Epithelial cell of proximal tubule (primary cell): ENCODE data around the gene REM2. TPM values are rescaled to one million over a fixed set of nuclear protein-coding genes. Genes with fewer than 3 reads are reported as not detected.
"Not testable (repeated sequence)": the region's sequence is repeated elsewhere in the genome, so short reads cannot be mapped to it uniquely, and the experiment has no call there.

ENCODE experiments used
- DNase-seq: peaks from one replicate; pipeline ENCODE4 v3.0.0-alpha.2; 2011; ENCODE audit warnings: low read depth
- H3K4me3 ChIP-seq: 2 replicates; pipeline ENCODE4 v1.5.1; 2011; ENCODE audit warnings: low read depth, mild to moderate bottlenecking, low read length
- total RNA-seq: library from RNA; depleted of rRNA; stranded (reverse); fragments of >200 nt; gene quantifications from 2 replicates; pipeline ENCODE4 v1.2.3, GENCODE V29; 2015
- TF ChIP-seq, protein P1 (sequence below): conservative IDR thresholded peaks from 2 replicates; pipeline ENCODE4 v1.5.1; 2012; ENCODE audit warnings: low read depth, mild to moderate bottlenecking, low read length

The REM2 gene
- total RNA-seq, 1 donor from 2014 or later = 0.17 TPM

DNA sequence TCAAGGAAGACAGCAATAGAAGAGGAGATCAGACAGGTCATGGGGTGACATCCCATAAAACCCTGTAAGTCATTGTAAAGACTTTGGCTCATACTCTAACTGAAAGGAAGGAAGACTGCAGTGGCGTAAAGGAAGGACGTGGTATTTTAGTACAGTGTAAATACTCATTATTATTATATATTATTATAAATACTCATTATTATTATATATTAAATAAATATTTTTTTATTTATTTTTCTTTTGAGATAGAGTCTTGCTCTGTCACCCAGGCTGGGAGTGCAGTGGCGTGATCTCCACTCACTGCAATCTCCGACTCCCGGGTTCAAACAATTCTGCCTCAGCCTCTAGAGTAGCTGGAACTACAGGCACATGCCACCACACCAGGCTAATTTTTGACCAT lies 26.6 kb upstream of the REM2 start:
- TF ChIP-seq, protein P1, sequence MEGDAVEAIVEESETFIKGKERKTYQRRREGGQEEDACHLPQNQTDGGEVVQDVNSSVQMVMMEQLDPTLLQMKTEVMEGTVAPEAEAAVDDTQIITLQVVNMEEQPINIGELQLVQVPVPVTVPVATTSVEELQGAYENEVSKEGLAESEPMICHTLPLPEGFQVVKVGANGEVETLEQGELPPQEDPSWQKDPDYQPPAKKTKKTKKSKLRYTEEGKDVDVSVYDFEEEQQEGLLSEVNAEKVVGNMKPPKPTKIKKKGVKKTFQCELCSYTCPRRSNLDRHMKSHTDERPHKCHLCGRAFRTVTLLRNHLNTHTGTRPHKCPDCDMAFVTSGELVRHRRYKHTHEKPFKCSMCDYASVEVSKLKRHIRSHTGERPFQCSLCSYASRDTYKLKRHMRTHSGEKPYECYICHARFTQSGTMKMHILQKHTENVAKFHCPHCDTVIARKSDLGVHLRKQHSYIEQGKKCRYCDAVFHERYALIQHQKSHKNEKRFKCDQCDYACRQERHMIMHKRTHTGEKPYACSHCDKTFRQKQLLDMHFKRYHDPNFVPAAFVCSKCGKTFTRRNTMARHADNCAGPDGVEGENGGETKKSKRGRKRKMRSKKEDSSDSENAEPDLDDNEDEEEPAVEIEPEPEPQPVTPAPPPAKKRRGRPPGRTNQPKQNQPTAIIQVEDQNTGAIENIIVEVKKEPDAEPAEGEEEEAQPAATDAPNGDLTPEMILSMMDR = no peak
- no peak for DNase-seq
- no peak overlapping the region for H3K4me3 ChIP-seq

DNA sequence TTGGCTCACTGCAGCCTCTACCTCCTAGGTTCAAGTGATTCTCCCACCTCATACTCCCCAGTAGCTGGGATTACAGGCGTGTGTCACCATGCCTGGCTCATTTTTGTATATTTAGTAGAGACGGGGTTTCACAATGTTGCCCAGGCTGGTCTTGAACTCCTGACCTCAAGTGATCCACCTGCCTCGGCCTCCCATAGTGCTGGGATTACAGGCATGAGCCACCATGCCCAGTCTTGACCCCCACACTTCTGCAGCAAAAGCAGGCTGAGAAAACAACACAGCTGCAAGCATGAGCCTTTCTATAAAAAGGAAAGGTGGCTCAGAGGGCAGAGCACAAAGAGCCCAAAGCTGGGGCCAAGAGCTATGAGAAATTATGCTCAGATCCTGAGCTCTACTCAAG lies 22.6 kb upstream of the REM2 start:
- not testable (repeated sequence) for DNase-seq, H3K4me3 ChIP-seq

DNA sequence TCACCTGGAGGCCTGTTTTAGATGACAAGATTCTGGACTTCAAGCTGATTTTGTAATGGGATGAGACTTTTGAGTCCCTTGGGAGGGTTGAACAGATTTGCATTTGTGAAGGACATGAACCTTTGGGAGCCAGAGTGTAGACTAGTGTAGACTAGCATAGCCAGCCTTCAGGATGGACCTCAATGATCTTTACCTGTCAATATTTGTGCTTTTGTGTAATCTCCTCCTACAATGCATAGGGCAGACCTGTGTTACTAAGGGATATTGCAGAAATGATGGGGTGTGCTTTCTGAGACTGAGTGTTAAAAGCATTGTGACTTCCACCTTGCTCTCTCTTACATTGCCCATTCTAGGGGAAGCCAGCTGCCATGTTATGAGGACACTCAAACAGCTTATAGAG lies 21.4 kb upstream of the REM2 start:
- TF ChIP-seq, protein P1 = no peak
- no peak overlapping the region for H3K4me3 ChIP-seq

DNA sequence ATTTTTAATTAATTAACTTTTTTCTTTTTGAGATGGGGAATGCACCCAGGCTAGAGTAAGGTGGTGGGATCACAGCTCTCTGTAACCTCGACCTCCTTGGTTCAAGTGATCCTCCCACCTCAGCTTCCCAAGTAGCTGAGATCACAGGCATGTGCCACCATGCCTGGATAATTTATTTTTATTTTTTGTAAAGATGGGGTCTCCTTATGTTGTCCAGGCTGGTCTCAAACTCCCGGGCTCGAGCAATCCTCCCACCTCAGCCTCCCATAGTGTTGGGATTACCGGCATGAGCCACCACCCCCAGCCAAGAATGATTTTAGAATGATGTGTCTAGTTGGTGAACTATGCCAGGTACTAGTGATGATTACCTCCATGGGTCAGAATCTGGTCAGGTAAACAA lies 18.0 kb upstream of the REM2 start:
- H3K4me3 ChIP-seq = no peak overlapping the region
- TF ChIP-seq, protein P1 = no peak
- no peak for DNase-seq

More for the DNA sequence above, 21.4 kb upstream of the REM2 start:
- no peak for DNase-seq

DNA sequence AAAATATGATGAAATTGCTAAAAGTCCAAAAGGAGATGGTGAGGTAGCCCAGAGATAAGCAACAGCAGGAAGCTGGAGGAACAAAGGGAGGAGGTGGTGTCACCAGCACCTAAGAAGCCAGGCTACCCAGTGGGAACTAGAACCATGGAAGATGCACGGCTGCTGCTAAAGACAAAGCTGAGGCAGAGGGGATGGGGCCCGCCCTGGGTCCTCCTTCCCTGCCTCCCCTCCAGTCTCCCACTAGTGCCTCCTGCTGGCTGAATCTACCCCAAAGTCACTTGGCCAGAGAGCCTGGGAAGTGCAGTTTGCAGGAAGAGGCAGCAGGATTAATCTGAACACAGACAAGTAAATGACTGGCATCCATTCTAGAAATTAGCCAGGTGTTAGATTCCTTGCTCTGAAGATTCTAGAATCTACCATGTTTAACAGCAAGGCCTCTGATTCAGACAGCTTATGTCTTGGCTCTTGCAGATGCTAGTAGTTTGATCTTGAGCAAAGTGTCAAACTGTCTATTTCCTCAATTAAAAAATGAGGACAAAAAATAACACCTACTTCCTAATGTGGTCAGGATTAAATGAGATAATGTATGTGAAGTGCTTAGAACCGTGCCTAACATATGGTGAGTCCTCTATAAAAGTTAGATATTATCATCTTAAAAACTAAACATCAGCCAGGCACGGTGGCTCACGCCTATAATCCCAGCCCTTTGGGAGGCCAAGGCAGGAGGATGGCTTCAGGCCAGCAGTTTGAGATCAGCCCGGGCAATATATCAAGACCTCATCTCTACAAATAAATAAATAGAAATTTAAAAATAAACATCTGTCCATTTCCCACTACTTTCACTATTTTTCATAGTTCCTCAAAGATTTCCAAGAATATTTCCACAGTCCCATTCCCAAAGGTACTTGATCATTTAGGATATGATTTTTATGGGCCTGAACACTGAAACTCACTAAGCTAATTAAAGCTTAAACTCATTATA lies 17.3 kb upstream of the REM2 start:
- DNase-seq = no peak
- TF ChIP-seq, protein P1 = peak; percentile 40
- H3K4me3 ChIP-seq = no peak overlapping the region

DNA sequence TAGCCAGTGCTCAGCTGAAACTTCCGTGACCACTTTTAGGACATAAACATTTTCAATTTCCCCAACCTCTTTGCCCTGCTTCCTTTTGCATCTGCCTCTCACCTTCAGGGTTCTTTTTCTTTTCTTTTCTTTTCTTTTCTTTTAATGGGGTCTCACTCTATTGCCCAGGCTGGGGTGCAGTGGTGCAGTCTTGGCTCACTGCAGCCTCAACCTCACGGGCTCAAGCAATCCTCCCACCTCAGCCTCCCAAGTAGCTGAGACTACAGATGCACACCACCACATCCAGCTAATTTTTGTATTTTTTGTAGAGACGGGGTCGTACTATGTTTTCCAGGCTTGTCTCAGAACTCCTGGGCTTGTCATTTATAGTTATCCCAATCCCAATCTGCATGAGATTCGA lies 16.1 kb upstream of the REM2 start:
- no peak overlapping the region for H3K4me3 ChIP-seq
- TF ChIP-seq, protein P1 = no peak
- DNase-seq = no peak

DNA sequence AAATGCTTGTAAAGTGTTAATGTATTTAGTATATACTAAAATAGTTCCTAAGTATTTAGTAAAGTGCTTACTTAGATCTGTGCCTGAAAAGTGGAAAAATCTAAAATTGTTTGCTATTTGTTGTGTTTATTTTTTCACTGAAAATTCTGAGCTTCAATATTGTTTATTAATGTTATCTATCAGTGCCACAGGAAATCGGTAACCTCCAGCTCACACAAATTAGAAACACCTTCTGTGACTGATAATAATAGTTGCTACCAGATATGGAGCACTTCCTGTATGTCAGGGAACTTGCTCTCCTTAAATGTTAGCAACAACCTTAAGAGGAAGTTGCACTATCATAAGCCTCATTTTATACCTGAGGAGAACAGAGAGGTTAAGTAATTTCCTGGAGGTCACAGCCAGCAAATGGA lies 12.2 kb upstream of the REM2 start:
- peak overlapping the region; percentile 97 for H3K4me3 ChIP-seq
- TF ChIP-seq, protein P1 = no peak
- DNase-seq = no peak
